OCI-LY7 (cell line): Measurements from ENCODE around the gene BTG2.

Experiments
- EZH2phosphoT487 ChIP-seq: fragments of 200-600 bp; sonication (generic); IDR thresholded peaks from 2 replicates; pipeline ENCODE4 v1.6.1; 2018; ENCODE audit warnings: low read depth, borderline replicate concordance, mild to moderate bottlenecking, mixed run types, antibody characterized with exemption, low read length, moderate library complexity, mixed read lengths
- TF ChIP-seq, protein P1 (sequence below): fragments of 200-600 bp; sonication (generic); conservative IDR thresholded peaks from 2 replicates; pipeline ENCODE4 v1.5.1; 2014; ENCODE audit warnings: mild to moderate bottlenecking, antibody characterized with exemption, low read length, moderate library complexity, mixed read lengths

DNA sequence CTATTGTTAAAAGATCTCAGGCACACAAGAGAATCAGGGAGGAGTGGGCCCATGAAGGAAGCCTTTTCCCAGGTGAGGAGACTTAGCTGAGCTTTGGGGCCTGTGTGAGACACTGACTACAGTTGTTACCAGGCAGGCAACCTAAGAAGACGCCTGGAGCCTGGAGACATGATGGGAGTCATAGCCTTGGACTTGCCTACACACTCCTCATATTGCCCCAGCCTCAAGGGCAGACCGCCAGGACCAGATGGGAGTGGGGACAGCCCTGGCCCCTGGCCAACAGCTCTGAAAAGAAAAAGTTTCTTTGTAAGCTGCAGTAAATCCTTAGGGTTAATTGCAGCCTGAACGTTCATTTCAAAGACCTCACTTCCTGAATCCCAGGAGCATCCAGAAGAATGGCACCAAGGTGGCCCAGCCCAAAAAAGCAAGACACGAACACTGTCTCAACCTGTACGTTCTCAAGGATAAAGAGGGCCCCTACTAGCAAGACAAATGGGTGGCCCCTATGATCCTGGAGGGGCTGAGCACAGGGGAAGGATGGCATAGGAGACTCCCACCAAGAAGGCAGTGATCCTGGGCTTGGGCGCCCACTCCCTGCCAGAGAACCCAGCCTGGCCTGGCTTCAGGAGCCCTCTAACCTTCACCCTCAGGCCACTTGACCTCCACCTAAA, 33.2 kb upstream of the BTG2 start:
- TF ChIP-seq, protein P1, sequence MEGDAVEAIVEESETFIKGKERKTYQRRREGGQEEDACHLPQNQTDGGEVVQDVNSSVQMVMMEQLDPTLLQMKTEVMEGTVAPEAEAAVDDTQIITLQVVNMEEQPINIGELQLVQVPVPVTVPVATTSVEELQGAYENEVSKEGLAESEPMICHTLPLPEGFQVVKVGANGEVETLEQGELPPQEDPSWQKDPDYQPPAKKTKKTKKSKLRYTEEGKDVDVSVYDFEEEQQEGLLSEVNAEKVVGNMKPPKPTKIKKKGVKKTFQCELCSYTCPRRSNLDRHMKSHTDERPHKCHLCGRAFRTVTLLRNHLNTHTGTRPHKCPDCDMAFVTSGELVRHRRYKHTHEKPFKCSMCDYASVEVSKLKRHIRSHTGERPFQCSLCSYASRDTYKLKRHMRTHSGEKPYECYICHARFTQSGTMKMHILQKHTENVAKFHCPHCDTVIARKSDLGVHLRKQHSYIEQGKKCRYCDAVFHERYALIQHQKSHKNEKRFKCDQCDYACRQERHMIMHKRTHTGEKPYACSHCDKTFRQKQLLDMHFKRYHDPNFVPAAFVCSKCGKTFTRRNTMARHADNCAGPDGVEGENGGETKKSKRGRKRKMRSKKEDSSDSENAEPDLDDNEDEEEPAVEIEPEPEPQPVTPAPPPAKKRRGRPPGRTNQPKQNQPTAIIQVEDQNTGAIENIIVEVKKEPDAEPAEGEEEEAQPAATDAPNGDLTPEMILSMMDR = no peak
- TF ChIP-seq EZH2phosphoT487 = no peak
